ENCODE results near the gene OLR1. TPM values are rescaled to one million over a fixed set of nuclear protein-coding genes. Genes with fewer than 3 reads are reported as not detected.

The OLR1 gene
- total RNA-seq, 4 donors from 2014 or later: 0.33 to 2.4 (median 0.87) TPM

DNA sequence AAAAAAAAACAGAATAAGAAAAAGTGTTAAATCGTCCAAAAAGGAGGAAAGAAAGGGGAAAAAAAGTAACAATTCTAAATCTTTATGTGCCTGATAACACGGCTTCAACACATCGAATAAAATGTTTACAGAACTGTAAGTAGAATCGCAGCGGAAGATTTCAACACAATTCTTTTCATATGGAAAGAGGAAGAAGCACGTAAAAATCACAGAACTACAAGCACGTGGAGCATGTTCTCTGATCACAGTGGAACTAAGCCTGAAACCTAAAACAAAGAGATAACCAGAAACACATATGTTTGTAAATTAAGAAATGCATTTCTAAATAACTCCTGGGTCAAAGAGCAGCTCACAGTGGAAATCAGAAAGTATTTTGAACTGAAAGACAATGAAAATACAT is 50.7 kb downstream of the OLR1 start:
- H3K27me3 ChIP-seq: no peaks in the 10 kb centered on the region
- TF ChIP-seq POLR2A (IDR thresholded peaks at IDR 0.05): no peak
- TF ChIP-seq, protein P1, sequence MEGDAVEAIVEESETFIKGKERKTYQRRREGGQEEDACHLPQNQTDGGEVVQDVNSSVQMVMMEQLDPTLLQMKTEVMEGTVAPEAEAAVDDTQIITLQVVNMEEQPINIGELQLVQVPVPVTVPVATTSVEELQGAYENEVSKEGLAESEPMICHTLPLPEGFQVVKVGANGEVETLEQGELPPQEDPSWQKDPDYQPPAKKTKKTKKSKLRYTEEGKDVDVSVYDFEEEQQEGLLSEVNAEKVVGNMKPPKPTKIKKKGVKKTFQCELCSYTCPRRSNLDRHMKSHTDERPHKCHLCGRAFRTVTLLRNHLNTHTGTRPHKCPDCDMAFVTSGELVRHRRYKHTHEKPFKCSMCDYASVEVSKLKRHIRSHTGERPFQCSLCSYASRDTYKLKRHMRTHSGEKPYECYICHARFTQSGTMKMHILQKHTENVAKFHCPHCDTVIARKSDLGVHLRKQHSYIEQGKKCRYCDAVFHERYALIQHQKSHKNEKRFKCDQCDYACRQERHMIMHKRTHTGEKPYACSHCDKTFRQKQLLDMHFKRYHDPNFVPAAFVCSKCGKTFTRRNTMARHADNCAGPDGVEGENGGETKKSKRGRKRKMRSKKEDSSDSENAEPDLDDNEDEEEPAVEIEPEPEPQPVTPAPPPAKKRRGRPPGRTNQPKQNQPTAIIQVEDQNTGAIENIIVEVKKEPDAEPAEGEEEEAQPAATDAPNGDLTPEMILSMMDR (IDR thresholded peaks at IDR 0.05): no peak
- 80 to 87% methylated on average over 7 of the region's 7 CpGs for WGBS, 2 donors
- intact Hi-C loops (cut with DNase I): no loop called here
- no peak overlapping the region for H3K4me3 ChIP-seq (replicated peaks in 1 of 3)
- no peaks in the 10 kb centered on the region for H3K9me3 ChIP-seq
- H3K36me3 ChIP-seq: no peaks in the 10 kb centered on the region
- no peak for DNase-seq
- H3K4me1 ChIP-seq: no peaks in the 10 kb centered on the region
- H3K27ac ChIP-seq: no peak overlapping the region

DNA sequence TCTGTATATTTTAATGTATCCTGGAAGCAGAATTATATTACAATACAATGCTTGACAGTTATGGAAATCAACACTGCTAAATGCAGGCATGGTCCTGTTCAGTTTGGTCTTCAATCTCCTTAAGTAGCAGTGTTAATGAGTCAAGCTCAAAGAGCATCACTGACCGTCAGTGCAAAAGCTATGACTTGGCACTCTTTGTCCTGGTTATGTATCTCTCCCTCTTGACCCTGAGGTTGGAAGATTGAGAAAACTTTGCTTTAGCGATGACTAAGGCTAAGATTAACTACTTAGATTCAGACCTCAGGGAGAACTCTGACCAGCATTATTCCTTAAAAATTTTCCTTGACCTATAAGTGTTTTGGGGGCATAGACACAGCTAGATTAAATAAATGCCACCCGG is 52.9 kb downstream of the OLR1 start:
- intact Hi-C loops (cut with DNase I): no loop called here
- DNase-seq: no peak
- Histone ChIP-seq H3K27me3 (no peaks in the 10 kb centered on the region), H3K4me1 (no peaks in the 10 kb centered on the region), H3K36me3 (no peaks in the 10 kb centered on the region), H3K27ac (no peak overlapping the region), H3K4me3 (replicated peaks in 1 of 3) (no peak overlapping the region), H3K9me3 (no peaks in the 10 kb centered on the region)
- no peak for TF ChIP-seq POLR2A (IDR thresholded peaks at IDR 0.05)
- WGBS, 2 donors: 82 to 92% methylated on average over 3 of the region's 3 CpGs

DNA sequence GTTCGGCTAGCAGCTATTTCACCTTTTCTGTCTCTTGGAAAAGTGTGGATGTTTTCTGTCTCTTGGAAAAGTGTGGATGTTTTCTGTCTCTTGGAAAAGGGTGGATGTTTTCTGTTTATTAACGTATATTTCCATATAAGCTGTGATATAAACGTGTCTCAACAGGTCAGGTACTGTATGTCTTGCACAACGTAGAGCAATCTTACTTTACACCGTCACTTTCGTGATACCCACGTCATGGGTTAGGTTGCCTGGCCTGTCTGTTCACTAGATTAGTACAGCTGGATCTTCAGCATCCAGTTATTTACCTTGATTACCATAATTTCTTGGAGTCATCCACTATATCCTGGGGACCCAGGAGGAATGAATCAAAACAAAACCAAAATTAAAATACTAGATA is 56.0 kb downstream of the OLR1 start:
- intact Hi-C loops (cut with DNase I): no loop called here
- Histone ChIP-seq H3K4me1 (no peaks in the 10 kb centered on the region), H3K36me3 (no peaks in the 10 kb centered on the region), H3K27ac (no peak overlapping the region), H3K27me3 (no peaks in the 10 kb centered on the region), H3K9me3 (no peaks in the 10 kb centered on the region), H3K4me3 (replicated peaks in 1 of 3) (no peak overlapping the region)
- DNase-seq: no peak
- WGBS, 2 donors: 92 to 94% methylated on average over 7 of the region's 7 CpGs
- TF ChIP-seq, protein P1 (IDR thresholded peaks at IDR 0.05): no peak
- no peak for TF ChIP-seq POLR2A (IDR thresholded peaks at IDR 0.05)

DNA sequence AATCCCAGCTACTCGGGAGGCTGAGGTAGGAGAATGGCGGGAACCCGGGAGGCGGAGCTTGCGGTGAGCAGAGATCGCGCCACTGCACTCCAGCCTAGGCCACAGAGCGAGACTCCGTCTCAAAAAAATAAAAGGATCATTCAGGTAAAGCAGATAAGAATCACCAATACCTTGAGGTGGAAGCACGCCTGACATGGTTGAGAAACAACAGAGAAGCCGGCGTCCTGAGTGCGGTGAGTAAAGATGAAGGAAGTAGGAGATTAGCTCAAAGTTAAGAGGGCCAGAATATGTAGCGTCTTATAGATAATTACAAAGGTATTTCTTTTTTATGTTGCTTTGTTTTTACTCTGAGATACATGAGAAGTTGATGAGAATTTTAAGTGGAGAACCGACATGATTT is 56.6 kb downstream of the OLR1 start:
- TF ChIP-seq, protein P1 (IDR thresholded peaks at IDR 0.05): no peak
- no peak for TF ChIP-seq POLR2A (IDR thresholded peaks at IDR 0.05)
- WGBS, 2 donors: 87 to 90% methylated on average over 15 of the region's 15 CpGs
- Histone ChIP-seq H3K4me1 (no peaks in the 10 kb centered on the region), H3K9me3 (no peaks in the 10 kb centered on the region), H3K4me3 (replicated peaks in 1 of 3) (no peak overlapping the region), H3K27me3 (no peaks in the 10 kb centered on the region), H3K27ac (no peak overlapping the region), H3K36me3 (no peaks in the 10 kb centered on the region)
- no peak for DNase-seq
- intact Hi-C loops (cut with DNase I): no loop called here

DNA sequence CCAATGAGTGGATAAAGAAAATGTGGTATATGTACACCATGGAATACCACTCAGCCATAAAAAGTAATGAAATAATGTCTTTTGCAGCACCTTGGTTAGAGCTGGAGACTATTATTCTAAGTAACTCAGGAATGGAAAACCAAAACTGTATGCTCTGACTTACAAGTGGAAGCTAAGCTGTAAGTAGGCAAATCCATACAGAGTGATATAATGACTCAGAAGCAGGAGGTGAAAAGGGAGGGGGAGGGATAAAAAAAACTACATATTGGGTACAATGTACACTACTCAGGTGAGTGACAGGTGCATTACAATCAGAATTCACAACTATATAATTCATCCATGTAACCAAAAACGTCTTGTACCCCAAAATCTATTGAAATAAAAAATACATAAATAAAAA is 58.0 kb downstream of the OLR1 start:
- Histone ChIP-seq H3K9me3 (no peaks in the 10 kb centered on the region), H3K27me3 (no peaks in the 10 kb centered on the region), H3K4me3 (replicated peaks in 1 of 3) (no peak overlapping the region), H3K36me3 (no peaks in the 10 kb centered on the region), H3K4me1 (no peaks in the 10 kb centered on the region), H3K27ac (no peak overlapping the region)
- no peak for DNase-seq
- TF ChIP-seq, protein P1 (IDR thresholded peaks at IDR 0.05): no peak
- TF ChIP-seq POLR2A (IDR thresholded peaks at IDR 0.05): no peak
- WGBS, 2 donors: 58% methylated on average over 1 of the region's 1 CpG
- intact Hi-C loops (cut with DNase I): no loop called here

DNA sequence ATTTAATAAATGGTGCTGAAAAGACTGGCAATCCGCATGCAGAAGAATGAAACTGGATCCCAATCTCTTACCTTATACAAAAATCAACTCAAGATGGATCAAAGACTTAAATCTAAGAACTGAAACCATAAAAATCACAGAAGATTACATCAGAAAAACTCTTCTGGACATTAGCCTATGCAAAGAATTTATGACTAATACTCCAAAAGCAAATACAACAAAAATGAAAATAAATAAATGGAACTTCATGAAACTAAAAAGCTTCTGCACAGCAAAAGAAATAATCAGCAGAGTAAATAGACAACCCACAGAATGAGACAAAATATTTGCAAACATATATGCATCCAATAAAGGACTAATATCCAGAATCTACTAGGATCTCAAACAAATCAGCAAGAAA is 58.9 kb downstream of the OLR1 start:
- intact Hi-C loops (cut with DNase I): no loop called here
- Histone ChIP-seq H3K27me3 (no peaks in the 10 kb centered on the region), H3K36me3 (no peaks in the 10 kb centered on the region), H3K27ac (no peak overlapping the region), H3K9me3 (no peaks in the 10 kb centered on the region), H3K4me1 (no peaks in the 10 kb centered on the region), H3K4me3 (replicated peaks in 1 of 3) (no peak overlapping the region)
- no peak for TF ChIP-seq POLR2A (IDR thresholded peaks at IDR 0.05)
- TF ChIP-seq, protein P1 (IDR thresholded peaks at IDR 0.05): no peak
- no peak for DNase-seq
- WGBS, 2 donors: 96% methylated on average over 1 of the region's 1 CpG
